HG03558 (cell line): Measurements from ENCODE around the gene C19orf73.
"Not testable (repeated sequence)": the region's sequence is repeated elsewhere in the genome, so short reads cannot be mapped to it uniquely, and the experiment has no call there.

ENCODE experiments used
- ATAC-seq: cut with Tn5 transposase; IDR thresholded peaks from one replicate; pipeline ENCODE4 v1.9.1; 2021; ENCODE audit warnings: moderate number of reproducible peaks; ENCODE audit not compliant: unreplicated experiment; ENCODE audit errors: extremely low read depth

The C19orf73 gene

GRCh38 chr19:49104229-49104864 is 14.6 kb downstream of the C19orf73 start:
- ATAC-seq = no peak

- no peak for ATAC-seq
Measured at GRCh38 chr19:49103331-49104085, 15.4 kb downstream of the C19orf73 start.

- ATAC-seq = no peak
Measured at GRCh38 chr19:49102303-49102702, 16.6 kb downstream of the C19orf73 start.

DNA sequence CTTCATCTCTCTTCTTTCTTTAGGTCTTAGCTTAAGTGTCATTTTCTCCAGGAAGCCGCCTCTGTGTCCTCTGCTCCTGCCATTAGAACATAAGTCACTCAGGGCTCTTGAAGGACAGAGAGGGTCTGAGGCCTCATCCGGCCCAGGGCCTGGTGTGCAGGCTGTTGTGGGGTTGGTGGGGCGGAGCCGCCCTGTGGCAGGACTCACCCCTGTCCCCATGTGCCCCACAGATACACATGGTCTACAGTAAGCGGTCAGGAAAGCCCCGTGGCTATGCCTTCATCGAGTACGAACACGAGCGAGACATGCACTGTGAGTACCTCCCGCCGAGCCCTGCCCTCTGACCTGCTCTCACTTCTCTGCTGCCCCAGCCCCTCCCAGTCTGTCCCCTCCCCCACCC is 17.8 kb downstream of the C19orf73 start:
- ATAC-seq = no peak

GRCh38 chr19:49098795-49099194 is 20.1 kb downstream of the C19orf73 start:
- ATAC-seq = no peak

DNA sequence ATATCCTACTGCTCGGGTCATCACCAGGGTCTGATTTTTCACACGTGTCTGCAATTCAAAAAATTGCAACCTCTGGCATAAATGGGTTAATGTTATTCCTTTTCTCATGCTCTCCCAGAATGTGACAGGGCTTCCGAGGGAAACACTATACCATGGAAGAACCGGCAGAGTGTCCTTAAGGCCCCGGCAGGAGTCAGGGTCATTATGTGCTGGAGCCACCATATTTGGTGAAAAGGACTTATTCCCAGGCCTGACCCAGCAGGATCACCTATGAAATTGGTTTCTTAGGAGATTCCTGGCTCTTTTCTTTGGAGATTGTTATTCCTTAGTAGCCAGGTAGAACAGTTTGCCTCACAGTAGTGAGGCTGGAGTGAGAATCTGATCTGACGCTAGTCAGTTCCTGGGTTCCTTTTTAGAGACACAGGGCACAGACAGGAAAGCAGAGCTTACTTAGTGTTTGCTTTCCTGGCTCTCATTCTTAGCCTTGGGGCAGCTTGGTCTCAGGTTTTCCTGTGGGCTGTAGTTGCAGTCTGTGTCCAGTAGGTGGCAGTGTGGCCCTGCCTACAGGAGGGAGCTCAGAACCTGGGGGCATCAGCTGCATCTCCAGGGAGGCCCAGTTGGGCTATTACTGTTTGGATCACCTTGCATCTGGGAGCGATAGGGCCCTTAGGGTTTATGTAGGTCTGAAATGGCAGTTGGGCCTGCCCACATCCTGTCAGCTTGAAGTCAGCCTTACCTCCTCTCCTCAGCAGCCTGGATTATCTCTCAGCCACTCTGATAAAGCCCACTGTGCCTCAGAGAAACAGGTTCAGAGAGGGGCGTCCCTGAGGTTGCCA is 21.3 kb downstream of the C19orf73 start:
- ATAC-seq = no peak

GRCh38 chr19:49094505-49095482 is 24.1 kb downstream of the C19orf73 start:
- ATAC-seq = no peak

DNA sequence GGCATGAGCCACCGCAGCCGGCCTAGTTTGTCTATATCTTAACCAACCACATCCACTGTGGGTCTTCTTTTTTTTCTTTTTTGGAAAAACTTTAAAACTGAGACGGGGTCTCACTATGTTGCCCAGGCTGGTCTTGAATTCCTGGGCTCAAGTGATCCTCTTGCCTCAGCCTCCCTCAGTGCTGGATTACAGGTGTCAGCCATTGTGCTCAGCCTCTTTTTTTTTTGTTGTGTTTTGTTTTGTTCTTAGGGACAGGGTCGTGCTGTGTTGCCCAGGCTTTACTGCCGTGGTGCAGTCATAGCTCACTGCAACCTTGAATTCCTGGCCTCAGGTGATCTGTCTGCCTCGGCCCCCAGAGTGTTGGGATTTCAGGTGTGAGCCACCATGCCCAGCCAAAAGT is 26.3 kb downstream of the C19orf73 start:
- no peak for ATAC-seq

DNA sequence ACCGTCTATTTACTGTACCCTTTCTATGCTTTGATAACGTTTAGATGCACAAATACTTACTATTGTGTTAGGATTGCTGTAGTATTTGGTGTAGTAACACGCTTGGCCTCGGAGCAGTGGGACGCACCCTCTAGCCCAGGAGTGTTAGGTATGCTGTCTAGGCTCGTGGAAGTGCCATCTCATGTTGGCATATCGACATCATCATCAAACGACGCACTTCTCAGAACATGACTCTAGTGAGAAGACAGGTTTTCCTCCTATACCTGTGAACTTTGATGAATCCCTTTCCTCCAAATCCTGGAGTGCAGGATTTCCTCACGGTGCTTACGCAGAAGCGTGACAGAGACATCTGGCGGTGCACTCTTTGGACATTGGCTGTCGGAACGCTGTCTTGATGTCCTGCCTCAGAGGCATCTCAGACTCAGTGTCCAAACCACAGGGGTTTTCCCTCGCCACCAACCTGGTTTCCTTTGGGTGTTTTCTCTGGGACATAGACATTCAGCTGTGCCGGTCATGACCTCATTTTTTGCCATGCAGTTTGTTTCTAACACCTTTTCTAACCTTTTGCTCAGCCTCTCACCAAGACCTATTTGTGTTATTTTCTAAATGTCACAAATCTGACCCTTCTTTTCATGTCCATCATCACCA is 27.4 kb downstream of the C19orf73 start:
- no peak for ATAC-seq

- no peak for ATAC-seq
Measured at GRCh38 chr19:49086296-49086695, 32.6 kb downstream of the C19orf73 start.

DNA sequence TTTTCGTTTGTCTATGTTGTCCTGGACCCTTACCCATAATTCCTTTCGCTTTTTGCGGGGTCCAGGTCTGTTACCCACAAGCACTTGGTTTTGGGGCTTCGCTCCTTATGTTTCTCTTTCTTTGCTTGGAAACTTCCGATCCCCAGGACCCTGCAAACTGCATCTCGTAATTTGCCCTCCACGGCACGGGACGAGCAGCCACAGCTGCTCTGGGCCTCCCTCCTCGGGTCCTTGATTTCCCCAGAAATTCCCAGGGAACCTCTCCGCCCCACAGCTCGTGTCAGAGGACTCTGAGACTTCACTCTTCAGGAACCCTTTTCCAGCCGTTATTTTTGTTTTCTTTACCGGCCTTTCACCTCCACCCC is 33.1 kb downstream of the C19orf73 start:
- ATAC-seq = no peak

GRCh38 chr19:49085020-49085867 is 33.7 kb downstream of the C19orf73 start, which contains the start of gene SNRNP70:
Gene SNRNP70, plus strand, starts transcription at chr19:49085451. Its CDS starts 964 bp downstream, at chr19:49086415.
- peak; percentile 78 for ATAC-seq

DNA sequence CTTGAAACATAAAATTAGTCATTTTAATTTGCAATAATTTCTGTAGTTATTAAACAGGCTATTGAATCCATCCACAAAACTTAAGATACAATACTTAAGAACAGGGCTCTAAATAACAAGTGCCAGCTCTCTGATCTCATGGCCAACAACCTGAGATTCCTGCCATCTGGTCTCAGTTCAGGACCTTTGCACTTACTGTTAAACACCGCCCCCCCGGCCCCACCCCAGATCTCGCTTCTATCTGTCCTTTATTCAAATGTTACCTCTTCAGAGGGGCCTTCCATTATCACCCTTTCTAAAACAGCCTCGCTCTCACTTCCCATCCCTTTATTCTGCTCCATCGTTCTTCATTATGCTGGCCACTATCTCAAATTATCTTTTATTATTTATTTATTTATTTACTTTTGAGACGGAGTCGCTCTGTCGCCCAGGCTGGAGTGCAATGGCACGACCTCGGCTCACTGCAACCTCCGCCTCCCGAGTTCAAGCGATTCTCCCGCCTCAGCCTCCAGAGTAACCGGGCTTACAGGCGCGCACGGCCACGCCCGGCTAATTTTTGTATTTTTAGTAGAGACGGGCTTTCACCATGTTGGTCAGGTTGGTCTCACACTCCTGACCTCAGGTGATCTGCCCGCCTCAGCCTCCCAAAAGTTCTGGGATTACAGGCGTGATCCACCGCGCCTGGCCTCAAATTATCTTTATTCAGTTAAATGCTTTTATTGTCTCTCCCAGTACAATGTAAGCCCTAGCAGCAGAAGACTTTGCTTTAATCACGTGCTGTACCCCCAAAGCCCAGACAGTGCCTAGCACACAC is 34.5 kb downstream of the C19orf73 start:
- ATAC-seq = no peak

- no peak for ATAC-seq
Measured at GRCh38 chr19:49081273-49081672, 37.7 kb downstream of the C19orf73 start.

GRCh38 chr19:49080392-49080791 is 38.6 kb downstream of the C19orf73 start:
- ATAC-seq = no peak

DNA sequence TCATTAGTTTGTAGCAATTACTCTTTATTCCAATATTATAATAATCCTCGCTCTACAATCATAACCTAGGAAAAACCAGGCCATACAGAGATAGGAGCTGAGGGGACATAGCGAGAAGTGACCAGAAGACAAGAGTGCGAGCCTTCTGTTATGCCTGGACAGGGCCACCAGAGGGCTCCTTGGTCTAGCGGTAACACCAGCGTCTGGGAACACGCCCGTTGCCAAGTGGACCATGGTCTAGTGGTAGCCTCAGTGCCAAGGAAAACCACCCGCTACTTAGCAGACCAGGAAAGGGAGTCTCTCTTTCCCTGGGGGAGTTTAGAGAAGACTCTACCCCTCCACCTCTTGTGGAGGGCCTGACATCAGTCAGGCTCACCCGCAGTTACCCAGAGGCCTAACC is 44.1 kb downstream of the C19orf73 start:
- not testable (repeated sequence) for ATAC-seq

DNA sequence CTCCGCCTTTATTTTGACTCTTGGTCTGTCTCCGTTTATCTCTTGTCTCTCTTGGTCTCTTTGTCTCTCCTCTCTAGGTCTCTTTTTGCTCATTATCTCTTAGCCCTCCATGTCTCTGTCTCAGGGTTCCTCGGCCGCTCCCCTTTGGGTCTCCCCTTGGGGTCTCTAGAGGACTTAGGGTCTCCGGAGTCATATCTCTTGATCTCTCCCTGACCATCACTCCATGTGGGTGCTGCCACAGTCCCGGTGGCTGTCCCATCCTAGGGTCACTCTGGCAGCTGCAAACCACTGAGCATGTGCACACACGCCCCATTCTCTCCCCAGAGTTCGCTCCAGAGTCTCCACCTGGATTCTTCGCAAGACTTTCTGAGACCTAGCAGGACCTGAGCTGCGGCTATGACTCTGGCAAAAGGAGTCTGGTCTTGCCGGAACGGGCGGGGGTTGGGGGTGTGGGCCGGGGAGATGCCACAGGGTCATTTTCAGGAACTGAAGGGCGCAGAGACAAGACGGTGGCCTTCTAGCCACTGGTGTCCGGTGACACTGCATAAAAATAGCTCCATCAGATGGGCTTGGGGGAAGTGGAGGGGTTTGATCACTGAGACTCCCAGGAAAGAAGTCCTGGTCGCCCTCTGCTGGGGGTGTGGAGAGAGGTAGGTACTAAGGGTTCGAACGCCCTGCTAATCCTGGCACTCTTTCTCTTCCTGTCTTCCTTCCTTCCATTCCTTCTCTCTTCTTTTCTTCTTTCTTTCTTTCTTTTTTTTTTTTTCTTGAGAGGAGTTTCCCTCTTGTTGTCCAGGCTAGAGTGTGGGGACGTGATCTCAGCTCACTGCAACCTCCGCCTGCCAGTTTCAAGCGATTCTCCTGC is 45.2 kb downstream of the C19orf73 start:
- ATAC-seq = no peak
